Stimulated activated CD4-positive, alpha-beta T cell treated with anti-CD3 and anti-CD28 coated beads, Interleukin-12 subunit alpha, Interleukin-12 subunit beta, amount 100 ng/mL, for 4 hours (primary cell): ENCODE results near the gene AK8.
"Not testable (repeated sequence)": the region's sequence is repeated elsewhere in the genome, so short reads cannot be mapped to it uniquely, and the experiment has no call there.

ENCODE experiments used
- DNase-seq: peaks from one replicate; pipeline ENCODE4 v3.0.0-alpha.2; 2020

The AK8 gene

GRCh38 chr9:132740526-132741309 lies 137.4 kb downstream of the AK8 start:
- DNase-seq: no peak

- DNase-seq: no peak
Measured at GRCh38 chr9:132739710-132740310, 138.3 kb downstream of the AK8 start.

GRCh38 chr9:132733260-132733815 lies 144.7 kb downstream of the AK8 start:
- no peak for DNase-seq

GRCh38 chr9:132732326-132733259 lies 145.5 kb downstream of the AK8 start:
- no peak for DNase-seq

- no peak for DNase-seq
Measured at GRCh38 chr9:132731230-132731629, 146.9 kb downstream of the AK8 start.

- DNase-seq: no peak
Measured at GRCh38 chr9:132730054-132731033, 147.7 kb downstream of the AK8 start.

GRCh38 chr9:132729235-132729890 lies 148.7 kb downstream of the AK8 start:
- no peak for DNase-seq

- DNase-seq: no peak
Measured at GRCh38 chr9:132728497-132728896, 149.6 kb downstream of the AK8 start.

- DNase-seq: no peak
Measured at GRCh38 chr9:132728071-132728470, 150.0 kb downstream of the AK8 start.

GRCh38 chr9:132726576-132727130 lies 151.4 kb downstream of the AK8 start:
- no peak for DNase-seq

- no peak for DNase-seq
Measured at GRCh38 chr9:132725306-132725705, 152.8 kb downstream of the AK8 start.

GRCh38 chr9:132723809-132724208 lies 154.3 kb downstream of the AK8 start:
- DNase-seq: no peak

GRCh38 chr9:132722564-132723065 lies 155.5 kb downstream of the AK8 start:
- no peak for DNase-seq

GRCh38 chr9:132721661-132722060 lies 156.4 kb downstream of the AK8 start:
- no peak for DNase-seq

- DNase-seq: not testable (repeated sequence)
Measured at GRCh38 chr9:132718381-132718928, 159.6 kb downstream of the AK8 start.

GRCh38 chr9:132717326-132717945 lies 160.6 kb downstream of the AK8 start:
- DNase-seq: no peak

GRCh38 chr9:132716007-132716406 lies 162.1 kb downstream of the AK8 start:
- DNase-seq: no peak

GRCh38 chr9:132712753-132713152 lies 165.3 kb downstream of the AK8 start:
- no peak for DNase-seq

GRCh38 chr9:132711846-132712245 lies 166.2 kb downstream of the AK8 start:
- DNase-seq: no peak

GRCh38 chr9:132711152-132711551 lies 166.9 kb downstream of the AK8 start:
- not testable (repeated sequence) for DNase-seq
